Measurements from ENCODE around the gene PARD3B.

PARD3B gene

DNA sequence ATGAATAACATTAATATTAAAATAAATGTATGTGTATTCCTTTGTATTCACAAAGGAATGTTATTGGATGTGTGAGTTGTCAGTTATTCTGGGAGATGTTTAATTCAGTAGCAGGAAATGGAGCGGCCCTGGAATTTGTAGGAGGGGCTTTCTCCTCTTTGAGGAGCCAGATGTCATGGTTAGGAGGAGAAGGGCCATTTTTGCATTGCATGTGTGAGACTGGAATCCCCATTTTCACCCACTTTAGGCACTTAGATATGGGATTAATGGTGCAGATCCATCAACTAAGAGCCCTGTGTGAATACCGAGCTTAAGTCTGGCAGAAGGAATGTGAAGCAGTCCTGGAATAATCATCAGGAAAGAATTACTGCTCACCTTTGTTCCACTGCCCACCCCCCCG lies 439.2 kb downstream of the PARD3B start:
- Mint-ChIP-seq H3K4me3 (no peak overlapping the region), H3K9me3 (no peaks in the 10 kb centered on the region), H3K36me3 (ENCODE audit: insufficient read depth) (no peaks in the 10 kb centered on the region), H3K4me1 (no peaks in the 10 kb centered on the region), H3K27me3 (no peaks in the 10 kb centered on the region), H3K27ac (ENCODE audit: low read depth) (no peak overlapping the region)
- DNase-seq (ENCODE audit: low spot score in 2 of 2) (no peak), ATAC-seq (replicated peaks; ENCODE audit: extremely low read depth, poor library complexity, severe bottlenecking) (no peak)

DNA sequence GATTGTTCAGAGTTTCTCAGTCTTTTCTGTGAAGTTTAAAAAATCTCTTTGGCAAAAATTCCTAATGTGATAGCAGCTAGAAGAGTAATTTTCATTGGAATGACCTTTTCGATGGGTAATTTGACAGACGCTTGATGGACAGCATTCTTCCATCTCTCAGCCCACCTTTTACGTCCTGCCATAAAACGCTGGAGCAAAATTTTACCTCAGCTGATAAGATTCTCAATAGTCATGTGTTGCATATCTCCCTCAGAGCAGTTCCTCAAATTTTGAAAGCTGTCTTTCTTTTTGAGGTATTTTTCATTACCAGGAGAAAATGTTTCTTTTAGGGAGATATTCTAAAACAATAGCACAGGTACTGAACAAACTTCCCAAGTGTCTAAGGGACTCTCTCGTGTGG lies 441.4 kb downstream of the PARD3B start:
- Mint-ChIP-seq H3K9me3 (no peaks in the 10 kb centered on the region), H3K36me3 (ENCODE audit: insufficient read depth) (no peaks in the 10 kb centered on the region), H3K27ac (ENCODE audit: low read depth) (no peak overlapping the region), H3K4me3 (no peak overlapping the region), H3K27me3 (no peaks in the 10 kb centered on the region), H3K4me1 (no peaks in the 10 kb centered on the region)
- DNase-seq (ENCODE audit: low spot score in 2 of 2) (no peak), ATAC-seq (replicated peaks; ENCODE audit: extremely low read depth, poor library complexity, severe bottlenecking) (no peak)

DNA sequence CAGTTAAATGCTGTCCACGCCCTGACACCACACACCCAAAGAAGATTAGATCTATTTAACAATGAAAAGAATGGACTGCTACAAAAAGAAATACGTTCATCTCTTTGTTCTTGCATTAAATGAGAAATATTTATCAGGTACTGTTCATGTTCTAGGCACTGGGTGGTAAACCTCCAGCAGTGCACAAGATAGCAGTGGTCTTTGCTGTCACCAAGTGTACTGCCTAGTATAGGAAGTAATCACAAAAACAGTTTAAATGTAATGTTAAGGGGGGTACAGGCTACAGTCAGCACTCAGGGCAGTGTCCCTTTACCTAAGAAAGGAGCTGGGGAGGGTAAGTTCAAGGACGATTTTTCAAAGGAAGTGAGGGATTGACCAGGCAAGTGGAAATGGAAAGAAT lies 443.6 kb downstream of the PARD3B start:
- no peaks in the 10 kb centered on the region for H3K9me3 Mint-ChIP-seq
- no peaks in the 10 kb centered on the region for H3K36me3 Mint-ChIP-seq (ENCODE audit: insufficient read depth)
- H3K27ac Mint-ChIP-seq (ENCODE audit: low read depth): no peak overlapping the region
- no peak for ATAC-seq (replicated peaks; ENCODE audit: extremely low read depth, poor library complexity, severe bottlenecking)
- no peak for DNase-seq (ENCODE audit: low spot score in 2 of 2)
- H3K4me1 Mint-ChIP-seq: no peaks in the 10 kb centered on the region
- no peak overlapping the region for H3K4me3 Mint-ChIP-seq
- no peaks in the 10 kb centered on the region for H3K27me3 Mint-ChIP-seq

DNA sequence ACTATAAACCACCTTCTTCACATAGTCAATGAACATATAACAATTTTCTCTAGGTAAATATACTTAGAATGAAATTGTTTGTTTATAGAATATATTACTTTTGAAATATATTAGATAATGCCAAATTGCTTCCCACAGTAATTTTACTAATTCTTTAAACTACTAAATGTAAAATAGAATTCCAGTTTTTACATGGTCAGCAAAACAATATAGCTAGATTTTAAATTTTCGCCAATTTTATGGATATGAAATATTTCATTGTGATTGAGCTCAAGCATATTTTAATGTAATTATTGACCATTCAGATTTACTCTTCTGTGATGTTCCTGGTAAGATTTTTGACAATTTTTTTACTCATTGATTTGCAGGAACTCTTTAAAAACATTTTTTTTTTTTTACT lies 444.6 kb downstream of the PARD3B start:
- Mint-ChIP-seq H3K36me3 (ENCODE audit: insufficient read depth) (no peaks in the 10 kb centered on the region), H3K27ac (ENCODE audit: low read depth) (no peak overlapping the region), H3K4me3 (no peak overlapping the region), H3K4me1 (no peaks in the 10 kb centered on the region), H3K9me3 (no peaks in the 10 kb centered on the region), H3K27me3 (no peaks in the 10 kb centered on the region)
- no peak for ATAC-seq (replicated peaks; ENCODE audit: extremely low read depth, poor library complexity, severe bottlenecking)
- no peak for DNase-seq (ENCODE audit: low spot score in 2 of 2)

DNA sequence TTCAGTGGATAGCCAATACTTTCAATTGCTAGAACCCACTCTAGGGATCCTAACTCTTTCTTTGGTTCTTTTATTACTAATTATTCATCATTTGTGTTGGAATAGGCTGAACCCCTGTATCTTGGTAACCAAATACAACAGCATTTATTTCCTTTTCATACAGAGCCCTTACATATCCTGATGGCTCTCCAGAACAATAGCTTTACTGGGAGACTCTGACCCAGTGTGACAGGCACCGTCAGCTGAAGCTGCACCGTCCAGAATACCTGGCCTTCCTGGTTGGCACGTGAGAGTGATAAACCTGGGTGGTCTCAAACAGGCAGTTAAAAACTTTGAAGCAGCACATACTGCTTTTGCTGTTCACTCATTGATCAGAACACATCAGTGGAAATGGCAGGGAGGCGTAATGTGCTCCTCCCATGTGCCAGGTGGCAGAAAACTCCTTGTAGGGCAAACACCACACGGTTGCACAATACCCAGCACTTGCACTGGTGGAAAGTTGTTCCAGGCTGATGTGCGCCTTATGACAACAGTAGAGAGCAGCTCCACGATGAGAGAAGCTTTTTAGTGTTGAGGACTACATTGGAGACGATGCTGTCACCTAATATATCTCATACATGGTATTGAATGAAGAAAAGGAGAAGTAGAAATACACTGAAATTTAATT lies 456.2 kb downstream of the PARD3B start:
- no peak overlapping the region for H3K27ac Mint-ChIP-seq (ENCODE audit: low read depth)
- no peaks in the 10 kb centered on the region for H3K36me3 Mint-ChIP-seq (ENCODE audit: insufficient read depth)
- H3K4me1 Mint-ChIP-seq: no peaks in the 10 kb centered on the region
- no peak for DNase-seq (ENCODE audit: low spot score in 2 of 2)
- no peak for ATAC-seq (replicated peaks; ENCODE audit: extremely low read depth, poor library complexity, severe bottlenecking)
- no peaks in the 10 kb centered on the region for H3K9me3 Mint-ChIP-seq
- H3K27me3 Mint-ChIP-seq: no peaks in the 10 kb centered on the region
- no peak overlapping the region for H3K4me3 Mint-ChIP-seq

DNA sequence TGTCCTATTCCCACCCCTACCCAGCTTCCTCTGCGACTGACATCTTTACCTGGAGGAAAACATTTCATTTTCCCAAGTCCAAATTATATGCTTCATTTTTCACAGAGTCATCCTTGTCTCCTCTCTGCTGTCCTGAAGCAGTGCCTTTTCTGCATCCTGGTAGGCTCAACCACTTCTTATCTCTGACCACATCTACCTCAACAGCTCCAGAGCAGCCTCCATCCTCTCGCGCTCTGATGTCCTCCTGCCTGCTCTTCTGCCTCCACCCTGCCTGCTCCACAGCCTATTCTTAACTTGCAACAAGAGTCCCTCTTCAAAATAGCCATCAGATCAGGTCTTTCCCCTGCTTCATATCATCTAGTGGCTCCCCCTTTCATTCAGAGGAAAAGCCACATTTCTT lies 457.1 kb downstream of the PARD3B start:
- H3K36me3 Mint-ChIP-seq (ENCODE audit: insufficient read depth): no peaks in the 10 kb centered on the region
- no peak for DNase-seq (ENCODE audit: low spot score in 2 of 2)
- ATAC-seq (replicated peaks; ENCODE audit: extremely low read depth, poor library complexity, severe bottlenecking): no peak
- H3K27ac Mint-ChIP-seq (ENCODE audit: low read depth): no peak overlapping the region
- no peaks in the 10 kb centered on the region for H3K27me3 Mint-ChIP-seq
- no peak overlapping the region for H3K4me3 Mint-ChIP-seq
- H3K9me3 Mint-ChIP-seq: peaks cover 5% of the 10 kb centered on the region
- H3K4me1 Mint-ChIP-seq: no peaks in the 10 kb centered on the region

DNA sequence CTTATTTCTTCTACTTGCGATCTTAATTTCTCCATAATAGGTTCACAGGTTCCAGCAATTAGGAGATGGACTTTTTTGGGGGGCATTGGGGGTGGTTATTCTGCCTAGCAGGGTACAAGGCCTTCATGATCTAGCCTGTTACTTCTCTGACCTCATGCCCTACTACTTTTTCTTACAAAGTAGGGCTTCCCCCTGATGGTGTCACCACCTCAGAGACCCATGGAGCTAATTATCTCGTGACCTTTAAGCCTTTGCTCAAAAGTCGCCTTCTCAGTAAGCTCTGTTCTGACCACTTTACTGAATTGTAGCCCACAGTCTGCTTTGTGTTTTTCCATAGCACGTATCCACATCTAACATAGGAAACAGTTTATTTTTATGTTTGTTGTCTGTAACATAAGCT lies 458.0 kb downstream of the PARD3B start:
- Mint-ChIP-seq H3K9me3 (peaks cover 5% of the 10 kb centered on the region), H3K27me3 (no peaks in the 10 kb centered on the region), H3K36me3 (ENCODE audit: insufficient read depth) (no peaks in the 10 kb centered on the region), H3K27ac (ENCODE audit: low read depth) (no peak overlapping the region), H3K4me3 (no peak overlapping the region), H3K4me1 (no peaks in the 10 kb centered on the region)
- DNase-seq (ENCODE audit: low spot score in 2 of 2) (no peak), ATAC-seq (replicated peaks; ENCODE audit: extremely low read depth, poor library complexity, severe bottlenecking) (no peak)

DNA sequence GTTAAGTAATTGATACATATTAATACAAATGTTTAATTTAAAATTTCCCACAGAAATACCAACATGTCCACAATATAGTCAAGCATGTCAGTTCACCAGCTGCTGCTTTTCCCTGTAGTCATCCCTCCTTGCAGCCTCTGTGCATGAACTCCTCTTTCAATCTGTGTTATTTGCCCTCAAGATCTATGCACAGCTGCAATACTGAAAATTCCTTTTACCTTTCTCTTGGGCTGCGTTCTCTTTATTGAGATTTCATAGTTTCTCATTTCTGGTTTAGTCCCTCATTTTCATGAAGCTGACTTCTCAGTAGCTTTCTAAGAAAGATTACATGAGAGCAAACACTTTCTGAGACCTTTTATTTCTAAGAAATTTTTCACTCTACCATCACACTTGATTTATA lies 464.9 kb downstream of the PARD3B start:
- peaks cover 5% of the 10 kb centered on the region for H3K9me3 Mint-ChIP-seq
- H3K27ac Mint-ChIP-seq (ENCODE audit: low read depth): no peak overlapping the region
- no peaks in the 10 kb centered on the region for H3K27me3 Mint-ChIP-seq
- DNase-seq (ENCODE audit: low spot score in 2 of 2) (no peak), ATAC-seq (replicated peaks; ENCODE audit: extremely low read depth, poor library complexity, severe bottlenecking) (no peak)
- no peaks in the 10 kb centered on the region for H3K4me1 Mint-ChIP-seq
- H3K4me3 Mint-ChIP-seq: no peak overlapping the region
- H3K36me3 Mint-ChIP-seq (ENCODE audit: insufficient read depth): no peaks in the 10 kb centered on the region

DNA sequence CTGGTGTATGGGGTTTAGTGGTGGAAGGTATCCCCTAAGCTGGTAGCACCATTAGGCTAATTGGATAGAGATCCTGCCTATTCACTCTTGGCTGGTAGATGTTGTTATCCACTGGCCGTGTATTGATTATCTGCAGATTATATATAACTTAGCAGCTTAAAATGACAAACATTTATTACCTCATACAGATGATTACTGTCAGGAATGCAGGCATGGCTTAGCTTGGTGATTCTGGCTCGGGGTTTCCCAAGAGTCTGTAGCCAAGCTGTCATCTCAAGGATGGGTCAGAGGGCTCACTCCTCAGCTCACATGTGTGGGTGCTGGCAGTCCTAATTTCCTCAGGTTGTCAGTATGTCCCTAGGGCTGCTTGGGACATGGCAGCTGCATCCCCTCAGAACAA lies 465.8 kb downstream of the PARD3B start:
- H3K27ac Mint-ChIP-seq (ENCODE audit: low read depth): no peak overlapping the region
- no peak for ATAC-seq (replicated peaks; ENCODE audit: extremely low read depth, poor library complexity, severe bottlenecking)
- H3K4me1 Mint-ChIP-seq: no peaks in the 10 kb centered on the region
- H3K9me3 Mint-ChIP-seq: peaks cover 5% of the 10 kb centered on the region
- DNase-seq (ENCODE audit: low spot score in 2 of 2): no peak
- no peaks in the 10 kb centered on the region for H3K36me3 Mint-ChIP-seq (ENCODE audit: insufficient read depth)
- H3K4me3 Mint-ChIP-seq: no peak overlapping the region
- H3K27me3 Mint-ChIP-seq: no peaks in the 10 kb centered on the region

DNA sequence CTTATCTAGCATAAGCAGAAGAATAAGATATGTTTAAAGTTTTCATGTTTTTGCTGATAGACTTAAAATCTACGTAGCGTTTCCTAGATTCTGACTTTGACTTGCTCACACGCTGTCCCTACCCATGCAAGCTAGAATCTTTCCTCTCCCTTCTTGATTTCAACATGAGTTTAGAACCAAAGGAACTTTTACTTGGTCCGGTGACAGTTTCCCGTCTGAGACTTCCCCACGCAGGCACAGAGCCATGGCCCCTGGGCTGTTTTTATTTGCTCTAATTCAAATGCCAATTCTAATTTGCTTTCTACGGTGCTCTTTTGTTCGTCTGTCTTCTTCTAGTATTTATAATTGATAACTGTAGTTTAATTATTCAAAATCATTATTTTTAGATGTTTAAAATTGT lies 467.7 kb downstream of the PARD3B start:
- no peaks in the 10 kb centered on the region for H3K27me3 Mint-ChIP-seq
- DNase-seq (ENCODE audit: low spot score in 2 of 2) (no peak), ATAC-seq (replicated peaks; ENCODE audit: extremely low read depth, poor library complexity, severe bottlenecking) (no peak)
- no peaks in the 10 kb centered on the region for H3K9me3 Mint-ChIP-seq
- no peaks in the 10 kb centered on the region for H3K36me3 Mint-ChIP-seq (ENCODE audit: insufficient read depth)
- no peak overlapping the region for H3K27ac Mint-ChIP-seq (ENCODE audit: low read depth)
- H3K4me1 Mint-ChIP-seq: no peaks in the 10 kb centered on the region
- no peak overlapping the region for H3K4me3 Mint-ChIP-seq

DNA sequence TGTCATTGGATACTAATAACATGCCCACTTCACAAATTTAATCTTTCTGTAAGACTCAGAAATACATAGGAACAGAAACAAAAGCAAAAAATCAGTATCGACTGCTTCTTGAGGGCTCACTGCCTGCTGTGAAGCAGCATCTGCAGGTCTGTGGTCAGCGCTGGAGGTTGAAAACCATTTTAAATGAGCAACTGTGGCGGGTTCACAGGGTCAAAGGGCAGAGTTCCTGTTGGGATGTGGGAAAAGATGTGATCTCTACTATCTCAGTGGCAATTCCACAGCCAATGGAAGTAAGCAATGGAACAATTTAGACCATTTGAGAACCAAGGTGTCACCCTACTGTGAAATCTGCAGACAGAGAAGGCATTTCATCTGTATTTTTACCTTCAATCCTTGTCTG lies 468.3 kb downstream of the PARD3B start:
- H3K27me3 Mint-ChIP-seq: no peaks in the 10 kb centered on the region
- DNase-seq (ENCODE audit: low spot score in 2 of 2) (no peak), ATAC-seq (replicated peaks; ENCODE audit: extremely low read depth, poor library complexity, severe bottlenecking) (no peak)
- no peaks in the 10 kb centered on the region for H3K9me3 Mint-ChIP-seq
- no peaks in the 10 kb centered on the region for H3K36me3 Mint-ChIP-seq (ENCODE audit: insufficient read depth)
- no peak overlapping the region for H3K27ac Mint-ChIP-seq (ENCODE audit: low read depth)
- H3K4me1 Mint-ChIP-seq: no peaks in the 10 kb centered on the region
- H3K4me3 Mint-ChIP-seq: no peak overlapping the region

DNA sequence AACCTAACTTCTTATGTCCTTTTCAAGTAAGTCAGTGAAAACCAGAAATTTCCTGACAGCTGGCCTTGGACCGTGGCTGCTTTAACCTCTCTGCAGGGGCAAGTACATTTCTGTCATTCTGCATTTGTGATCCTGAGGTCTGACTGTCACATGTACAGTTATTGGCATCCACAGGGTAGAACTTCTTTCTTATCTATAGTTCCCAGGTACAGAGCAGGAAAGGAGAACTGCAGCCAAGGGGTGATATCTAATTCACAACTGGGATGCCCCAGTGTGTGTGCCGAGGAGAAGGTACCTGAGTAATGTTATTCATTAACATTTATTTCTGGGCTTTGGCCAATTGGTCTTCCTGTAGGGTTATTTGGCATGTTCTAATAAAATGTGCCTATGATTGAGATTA lies 468.9 kb downstream of the PARD3B start:
- Mint-ChIP-seq H3K9me3 (no peaks in the 10 kb centered on the region), H3K4me3 (no peak overlapping the region), H3K27ac (ENCODE audit: low read depth) (no peak overlapping the region), H3K36me3 (ENCODE audit: insufficient read depth) (no peaks in the 10 kb centered on the region), H3K27me3 (no peaks in the 10 kb centered on the region), H3K4me1 (no peaks in the 10 kb centered on the region)
- DNase-seq (ENCODE audit: low spot score in 2 of 2) (no peak), ATAC-seq (replicated peaks; ENCODE audit: extremely low read depth, poor library complexity, severe bottlenecking) (no peak)

DNA sequence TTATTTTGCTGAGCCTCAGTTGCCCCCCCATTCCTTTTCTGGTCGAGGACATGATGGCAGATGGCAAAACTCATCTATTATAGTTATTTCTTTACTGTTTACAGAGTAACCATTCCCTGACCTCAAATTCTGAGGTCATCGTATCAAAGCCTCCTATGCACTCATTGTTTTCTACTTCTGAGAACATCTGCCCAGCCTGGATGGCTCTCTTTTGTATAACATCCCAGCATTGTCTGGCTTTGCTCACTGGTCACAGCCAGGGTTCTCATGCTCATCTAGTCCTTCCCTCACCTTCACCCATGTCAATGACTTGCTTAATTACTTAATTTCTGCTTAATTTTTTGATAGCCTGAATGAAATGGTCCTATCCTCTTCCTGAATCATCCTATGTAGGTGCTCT lies 472.1 kb downstream of the PARD3B start:
- Mint-ChIP-seq H3K9me3 (no peaks in the 10 kb centered on the region), H3K4me1 (no peaks in the 10 kb centered on the region), H3K4me3 (no peak overlapping the region), H3K27ac (ENCODE audit: low read depth) (no peak overlapping the region), H3K27me3 (no peaks in the 10 kb centered on the region), H3K36me3 (ENCODE audit: insufficient read depth) (no peaks in the 10 kb centered on the region)
- DNase-seq (ENCODE audit: low spot score in 2 of 2) (no peak), ATAC-seq (replicated peaks; ENCODE audit: extremely low read depth, poor library complexity, severe bottlenecking) (no peak)

DNA sequence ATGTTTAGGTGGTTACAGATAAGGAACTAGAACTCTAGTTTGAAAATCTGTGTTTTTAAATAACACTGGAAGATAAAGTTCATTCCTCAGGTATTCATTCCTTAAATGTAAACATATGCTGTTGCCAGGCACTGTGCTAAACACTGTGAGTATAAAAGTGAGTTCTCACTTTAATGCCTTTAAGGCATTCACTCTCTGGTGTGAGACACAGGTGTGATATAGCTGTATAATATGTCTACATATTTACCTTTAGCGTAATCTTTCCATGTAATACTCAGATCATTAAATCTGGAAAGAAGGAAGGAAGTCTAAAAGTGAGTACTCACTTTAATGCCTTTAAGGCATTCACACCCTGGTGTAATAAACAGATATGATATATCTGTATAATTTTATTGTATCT lies 472.6 kb downstream of the PARD3B start:
- Mint-ChIP-seq H3K36me3 (ENCODE audit: insufficient read depth) (no peaks in the 10 kb centered on the region), H3K27me3 (no peaks in the 10 kb centered on the region), H3K27ac (ENCODE audit: low read depth) (no peak overlapping the region), H3K4me3 (no peak overlapping the region), H3K9me3 (no peaks in the 10 kb centered on the region), H3K4me1 (no peaks in the 10 kb centered on the region)
- DNase-seq (ENCODE audit: low spot score in 2 of 2) (no peak), ATAC-seq (replicated peaks; ENCODE audit: extremely low read depth, poor library complexity, severe bottlenecking) (no peak)
